Retina (tissue), 1 donor: ENCODE data around the gene IQSEC1.

ENCODE experiments used
- DNase-seq: peaks from one replicate; pipeline ENCODE4 v3.0.0-alpha.2; 2016

Gene IQSEC1

GRCh38 chr3:12996181-12996506, 77.1 kb downstream of the IQSEC1 start:
- no peak for DNase-seq

- no peak for DNase-seq
These were observed 77.6 kb downstream of the IQSEC1 start for GRCh38 chr3:12995389-12996180.

- peak; percentile 96 for DNase-seq
These were observed 78.4 kb downstream of the IQSEC1 start for GRCh38 chr3:12994607-12995388.

- DNase-seq, result no peak
These were observed 78.9 kb downstream of the IQSEC1 start for GRCh38 chr3:12994357-12994606.

GRCh38 chr3:12993517-12994356, 79.5 kb downstream of the IQSEC1 start:
- peak; percentile 79 for DNase-seq

- peak; percentile 72 for DNase-seq
These were observed 80.4 kb downstream of the IQSEC1 start for GRCh38 chr3:12992629-12993516.

- DNase-seq, result no peak
These were observed 81.4 kb downstream of the IQSEC1 start for GRCh38 chr3:12991861-12992281.

- no peak for DNase-seq
These were observed 81.8 kb downstream of the IQSEC1 start for GRCh38 chr3:12991481-12991837.

GRCh38 chr3:12990781-12991480, 82.3 kb downstream of the IQSEC1 start:
- no peak for DNase-seq

- no peak for DNase-seq
These were observed 82.9 kb downstream of the IQSEC1 start for GRCh38 chr3:12990306-12990705.

- no peak for DNase-seq
These were observed 84.3 kb downstream of the IQSEC1 start for GRCh38 chr3:12988728-12989454.

GRCh38 chr3:12987602-12988001, 85.6 kb downstream of the IQSEC1 start:
- DNase-seq, result no peak

- DNase-seq, result peak; percentile 68
These were observed 86.2 kb downstream of the IQSEC1 start for GRCh38 chr3:12986986-12987385.

- DNase-seq, result no peak
These were observed 86.7 kb downstream of the IQSEC1 start for GRCh38 chr3:12986521-12986920.

- DNase-seq, result no peak
These were observed 87.2 kb downstream of the IQSEC1 start for GRCh38 chr3:12986031-12986430.

- DNase-seq, result no peak
These were observed 88.1 kb downstream of the IQSEC1 start for GRCh38 chr3:12985148-12985547.

- DNase-seq, result peak; percentile 75
These were observed 89.0 kb downstream of the IQSEC1 start for GRCh38 chr3:12984023-12984823.

- no peak for DNase-seq
These were observed 89.9 kb downstream of the IQSEC1 start for GRCh38 chr3:12983319-12983718.

GRCh38 chr3:12982619-12983101, 90.6 kb downstream of the IQSEC1 start:
- DNase-seq, result no peak
